Gastroesophageal sphincter (tissue), 4 donors: ENCODE results near the gene ATP5F1E. TPM values are rescaled to one million over a fixed set of nuclear protein-coding genes. Genes with fewer than 3 reads are reported as not detected.

Experiments used
- ATAC-seq: fragments of 150-250 bp; one replicate; pipeline ENCODE4 v1.9.1; 2016; ENCODE audit warnings: mild to moderate bottlenecking, moderate library complexity
- H3K27ac ChIP-seq, 4 donors: fragments of 200-600 bp; sonication (generic) in 3 of 4; 1 replicate in 3 of 4; 2 replicates in 1 of 4; pipeline ENCODE4 v1.5.1; 2016 to 2019
- H3K27me3 ChIP-seq: fragments of 200-600 bp; sonication (generic); one replicate; pipeline ENCODE4 v1.5.1; 2019
- H3K36me3 ChIP-seq, 2 donors: fragments of 200-600 bp; sonication (generic); one replicate each; pipeline ENCODE4 v1.5.1; 2019; ENCODE audit warnings: control low read depth in 1 of 2
- H3K4me1 ChIP-seq, 3 donors: fragments of 200-600 bp; sonication (generic); 1 replicate in 2 of 3; 2 replicates in 1 of 3; pipeline ENCODE4 v1.5.1; 2016 to 2019; ENCODE audit warnings: control low read depth in 2 of 3
- H3K4me3 ChIP-seq, 2 donors: fragments of 200-600 bp; sonication (generic); one replicate each; pipeline ENCODE4 v1.5.1; 2019; ENCODE audit warnings: mild to moderate bottlenecking in 1 of 2, moderate library complexity in 1 of 2
- H3K9me3 ChIP-seq, 3 donors: fragments of 200-600 bp; sonication (generic); one replicate each; pipeline ENCODE4 v1.5.1; 2017 to 2019; ENCODE audit warnings: control low read depth in 2 of 3
- EP300 ChIP-seq: sonication (generic); formaldehyde crosslinking; IDR thresholded peaks from one replicate; pipeline ENCODE4 v1.6.1; 2017; ENCODE audit warnings: antibody characterized with exemption, mild to moderate bottlenecking
- POLR2A ChIP-seq, 2 donors: fragments of 450-650 bp; IDR thresholded peaks; one replicate each; pipeline ENCODE4 v1.6.1; 2017; ENCODE audit warnings: antibody characterized with exemption in 2 of 2, mild to moderate bottlenecking in 2 of 2, moderate library complexity in 1 of 2
- POLR2AphosphoS5 ChIP-seq: sonication (generic); formaldehyde crosslinking; IDR thresholded peaks from one replicate; pipeline ENCODE4 v1.6.1; 2017; ENCODE audit warnings: antibody characterized with exemption
- WGBS, 2 donors: methylation state at CpG; one replicate each; pipeline ENCODE4 v1.1.5; 2018; ENCODE audit warnings: low coverage in 1 of 2; 5-methylcytosine and 5-hydroxymethylcytosine counted together
- total RNA-seq, 4 donors: library from RNA; depleted of rRNA; stranded (reverse); fragments of >200 nt; gene quantifications; one replicate each; pipeline ENCODE4 v1.1.0, GENCODE V29; 2016
- TF ChIP-seq, protein P1 (sequence below), 4 experiments: fragments of 200-600 bp in 2 of 4; fragments of 450-650 bp in 2 of 4; sonication (generic) in 1 of 4; IDR thresholded peaks; one replicate each; pipeline ENCODE4 v1.5.1; 2017 to 2019; ENCODE audit warnings: antibody characterized with exemption in 4 of 4, mild to moderate bottlenecking in 2 of 4, moderate library complexity in 2 of 4

The ATP5F1E gene
- total RNA-seq, 4 donors from 2014 or later, result 23.1 to 40.6 (median 35.4) TPM

DNA sequence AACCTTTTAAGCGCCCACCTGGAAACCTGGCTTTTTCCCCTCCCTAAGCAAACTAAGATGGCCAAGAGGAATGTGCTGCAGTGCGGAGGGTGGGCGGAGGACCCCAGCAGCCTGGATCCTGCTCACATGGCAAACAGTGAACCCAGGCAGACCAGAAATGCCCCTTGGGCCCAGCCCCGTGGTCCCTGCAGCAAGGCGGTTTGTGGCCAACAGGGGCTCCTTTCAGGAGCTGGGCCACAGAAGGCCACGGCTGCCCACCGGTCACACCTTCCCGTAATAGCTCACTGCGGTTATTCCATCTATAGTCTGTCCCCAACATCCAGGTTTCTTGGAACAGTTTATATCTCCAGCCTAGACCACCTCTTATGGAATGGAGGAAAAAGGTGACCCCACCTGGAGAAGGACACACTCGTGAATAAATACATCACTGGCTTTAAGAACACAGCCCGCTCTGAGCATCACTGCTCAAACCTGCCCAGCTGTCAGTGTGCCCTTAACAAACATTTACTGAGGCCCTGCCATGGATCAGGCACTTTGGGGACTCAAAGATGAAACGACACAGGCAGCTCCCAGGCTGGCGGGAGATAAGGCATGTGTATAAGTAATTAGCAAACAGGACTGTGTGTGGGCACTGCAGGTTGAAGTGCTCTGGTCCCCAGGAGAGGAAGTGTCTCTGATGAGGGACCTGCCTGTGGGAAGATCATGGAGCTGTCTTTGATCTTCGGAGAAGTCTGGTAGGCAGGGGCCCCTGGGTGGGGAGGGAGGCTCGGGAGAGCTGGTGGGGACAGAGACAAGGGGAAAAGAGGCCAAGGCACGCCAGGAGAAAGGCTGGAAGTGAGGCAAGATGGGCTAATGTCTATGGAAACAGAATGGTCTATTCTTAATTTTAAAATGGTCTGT lies 16.1 kb downstream of the ATP5F1E start:
- Histone ChIP-seq H3K27ac (no peak overlapping the region), H3K27me3 (no peaks in the 10 kb centered on the region), H3K4me1 (peaks cover 0 to 4% (median 0%) of the 10 kb centered on the region in 3 donors), H3K36me3 (peaks cover 0 to 7% of the 10 kb centered on the region in 2 donors), H3K9me3 (no peaks in the 10 kb centered on the region), H3K4me3 (no peak overlapping the region)
- 66 to 97% methylated on average over 5 to 11 of the region's 16 CpGs for WGBS, 2 donors
- ATAC-seq, result no peak
- TF ChIP-seq POLR2AphosphoS5, result no peak
- TF ChIP-seq, protein P1, sequence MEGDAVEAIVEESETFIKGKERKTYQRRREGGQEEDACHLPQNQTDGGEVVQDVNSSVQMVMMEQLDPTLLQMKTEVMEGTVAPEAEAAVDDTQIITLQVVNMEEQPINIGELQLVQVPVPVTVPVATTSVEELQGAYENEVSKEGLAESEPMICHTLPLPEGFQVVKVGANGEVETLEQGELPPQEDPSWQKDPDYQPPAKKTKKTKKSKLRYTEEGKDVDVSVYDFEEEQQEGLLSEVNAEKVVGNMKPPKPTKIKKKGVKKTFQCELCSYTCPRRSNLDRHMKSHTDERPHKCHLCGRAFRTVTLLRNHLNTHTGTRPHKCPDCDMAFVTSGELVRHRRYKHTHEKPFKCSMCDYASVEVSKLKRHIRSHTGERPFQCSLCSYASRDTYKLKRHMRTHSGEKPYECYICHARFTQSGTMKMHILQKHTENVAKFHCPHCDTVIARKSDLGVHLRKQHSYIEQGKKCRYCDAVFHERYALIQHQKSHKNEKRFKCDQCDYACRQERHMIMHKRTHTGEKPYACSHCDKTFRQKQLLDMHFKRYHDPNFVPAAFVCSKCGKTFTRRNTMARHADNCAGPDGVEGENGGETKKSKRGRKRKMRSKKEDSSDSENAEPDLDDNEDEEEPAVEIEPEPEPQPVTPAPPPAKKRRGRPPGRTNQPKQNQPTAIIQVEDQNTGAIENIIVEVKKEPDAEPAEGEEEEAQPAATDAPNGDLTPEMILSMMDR (IDR thresholded peaks at IDR 0.05), result no peak

DNA sequence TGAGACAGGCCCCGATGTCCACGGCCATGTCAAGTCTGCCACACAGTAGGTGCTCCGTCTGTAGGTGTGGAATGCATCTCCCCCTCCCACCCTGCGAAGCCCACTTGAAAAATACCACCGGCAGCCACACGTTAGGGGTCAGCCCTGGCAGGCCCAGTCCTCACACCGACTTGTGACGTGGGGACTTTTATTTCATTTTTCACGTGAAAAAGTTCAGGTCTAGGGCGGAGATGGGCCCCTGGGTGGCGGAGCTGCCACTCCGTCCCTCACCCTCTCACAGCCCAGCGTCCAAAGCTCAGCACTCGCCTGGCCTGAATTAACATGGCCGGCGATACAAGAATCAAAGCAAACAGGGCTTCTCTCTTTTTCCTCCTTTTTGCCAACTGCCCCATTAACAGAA lies 16.7 kb downstream of the ATP5F1E start:
- Histone ChIP-seq H3K27me3 (no peaks in the 10 kb centered on the region), H3K36me3 (peaks cover 0 to 7% of the 10 kb centered on the region in 2 donors), H3K9me3 (no peaks in the 10 kb centered on the region), H3K4me1 (no peaks in the 10 kb centered on the region), H3K4me3 (no peak overlapping the region), H3K27ac (no peak overlapping the region)
- ATAC-seq, result no peak
- TF ChIP-seq, protein P1 (IDR thresholded peaks at IDR 0.05), result no peak
- TF ChIP-seq POLR2A (IDR thresholded peaks at IDR 0.05) (no peak), EP300 (no peak), POLR2AphosphoS5 (no peak)
- WGBS, 2 donors, result 80 to 83% methylated on average over 2 to 4 of the region's 16 CpGs

DNA sequence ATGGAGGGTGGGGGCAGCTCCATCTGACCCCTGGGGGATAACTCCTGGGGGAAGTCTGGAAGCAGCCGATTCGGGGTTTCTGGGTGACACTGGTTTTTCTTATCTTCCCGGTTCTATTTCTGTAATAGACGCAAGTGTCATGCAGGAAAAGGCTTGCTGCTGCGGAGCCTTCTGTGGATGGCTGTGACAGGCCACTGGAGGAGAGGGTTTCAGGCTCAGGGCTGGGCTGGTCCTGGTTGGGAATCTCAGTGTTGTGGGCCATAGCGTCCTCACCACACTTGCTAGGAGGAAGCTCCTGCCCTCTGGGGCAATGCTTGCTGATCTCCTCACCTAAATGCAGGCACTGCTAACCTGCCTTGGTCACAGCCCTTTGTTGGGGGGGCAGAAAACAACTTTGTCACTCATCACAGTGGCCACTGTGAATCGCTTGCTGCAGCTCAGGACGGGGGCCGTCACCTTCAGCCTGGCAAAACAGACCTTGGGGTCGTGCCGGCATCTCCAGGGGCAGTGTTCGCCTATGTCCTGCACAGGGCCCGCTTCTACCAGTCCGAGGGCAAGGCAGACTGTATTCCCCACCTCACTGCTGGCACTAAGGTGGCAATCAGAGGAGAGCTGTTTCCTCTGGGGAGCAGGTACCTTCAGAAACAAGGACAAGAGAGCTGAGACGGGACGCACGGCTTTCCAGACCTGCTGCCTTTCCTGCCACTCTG lies 17.3 kb downstream of the ATP5F1E start:
- Histone ChIP-seq H3K27ac (no peak overlapping the region), H3K9me3 (no peaks in the 10 kb centered on the region), H3K36me3 (peaks cover 0 to 7% of the 10 kb centered on the region in 2 donors), H3K4me1 (no peaks in the 10 kb centered on the region), H3K27me3 (no peaks in the 10 kb centered on the region), H3K4me3 (no peak overlapping the region)
- ATAC-seq, result no peak
- TF ChIP-seq, protein P1 (IDR thresholded peaks at IDR 0.05), result no peak
- TF ChIP-seq EP300 (no peak), POLR2AphosphoS5 (no peak), POLR2A (IDR thresholded peaks at IDR 0.05) (no peak)
- 67 to 88% methylated on average over 1 to 5 of the region's 17 CpGs for whole genome bisulfite sequencing, 2 donors

DNA sequence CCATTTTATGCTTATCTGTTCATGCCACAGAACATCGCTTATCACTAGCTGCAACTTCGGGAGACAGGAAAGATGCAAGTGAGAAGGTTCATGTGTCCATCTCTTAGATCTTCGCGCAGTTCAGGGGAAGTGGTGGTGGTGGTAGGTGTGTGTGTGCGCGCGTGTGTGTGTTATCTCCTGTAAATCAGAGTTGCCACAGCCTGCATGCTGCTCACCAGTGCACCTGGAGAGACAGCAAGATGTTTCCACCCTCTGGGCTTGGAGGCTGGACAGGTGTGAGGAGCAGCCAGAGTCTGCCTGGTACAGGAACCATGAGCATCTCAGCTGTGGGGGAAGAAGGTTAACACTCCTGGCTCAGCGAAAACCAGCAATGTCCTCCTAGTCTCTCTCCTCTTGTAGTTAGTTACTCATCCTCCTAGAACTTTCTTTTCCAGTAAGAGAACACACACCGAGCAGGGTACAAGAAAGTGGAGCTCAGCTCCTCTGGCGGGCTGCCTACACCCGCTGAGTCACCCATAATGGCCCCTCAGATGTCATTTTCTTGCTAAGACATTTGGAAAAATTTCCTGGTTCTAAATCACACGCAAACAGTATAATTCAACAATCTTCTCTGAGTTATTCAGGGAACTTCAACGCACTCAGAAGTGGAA lies 18.1 kb downstream of the ATP5F1E start:
- no peak overlapping the region for H3K4me3 ChIP-seq
- no peaks in the 10 kb centered on the region for H3K4me1 ChIP-seq
- 77 to 86% methylated on average over 1 to 10 of the region's 13 CpGs for WGBS, 2 donors
- peaks cover 0 to 7% of the 10 kb centered on the region in 2 donors for H3K36me3 ChIP-seq
- TF ChIP-seq, protein P1 (IDR thresholded peaks at IDR 0.05), result no peak
- TF ChIP-seq EP300 (no peak), POLR2A (IDR thresholded peaks at IDR 0.05) (no peak), POLR2AphosphoS5 (no peak)
- no peaks in the 10 kb centered on the region for H3K27me3 ChIP-seq
- ATAC-seq, result no peak
- no peak overlapping the region for H3K27ac ChIP-seq
- H3K9me3 ChIP-seq, result no peaks in the 10 kb centered on the region
